ENCODE measurements around the gene POLR3A. TPM values are rescaled to one million over a fixed set of nuclear protein-coding genes. Genes with fewer than 3 reads are reported as not detected.

The POLR3A gene
- total RNA-seq, 1 donor from 2014 or later: 31.4 TPM

- Histone ChIP-seq H3K9ac (ENCODE audit: low read length) (no peak overlapping the region), H3K4me3 (ENCODE audit: insufficient read depth, low read depth, low read length) (no peak overlapping the region), H3K27ac (ENCODE audit: low read depth, low read length) (no peak overlapping the region), H3K4me2 (ENCODE audit: low read length) (no peak overlapping the region), H3K79me2 (ENCODE audit: insufficient read depth, low read length) (no peaks in the 10 kb centered on the region), H3K4me1 (ENCODE audit: insufficient read depth, low read length) (no peaks in the 10 kb centered on the region), H3K27me3 (ENCODE audit: insufficient read depth, low read length) (no peaks in the 10 kb centered on the region), H3K36me3 (ENCODE audit: insufficient read depth, low read length) (peaks cover 85% of the 10 kb centered on the region), H4K20me1 (ENCODE audit: insufficient read depth, low read length) (peaks cover 12% of the 10 kb centered on the region), H3K9me3 (ENCODE audit: insufficient read depth, low read depth, low read length) (no peaks in the 10 kb centered on the region), H2AFZ (ENCODE audit: low read depth, low read length) (no peak overlapping the region)
- H3K36me3 Mint-ChIP-seq (ENCODE audit: low read depth, unreplicated experiment): peaks cover 18% of the 10 kb centered on the region
- no peaks in the 10 kb centered on the region for H3K27me3 Mint-ChIP-seq (ENCODE audit: low read depth, unreplicated experiment)
- FAIRE-seq (no peak), DNase-seq (ENCODE audit: low read depth) (no peak)
- no peak for TF ChIP-seq EZH2 (IDR thresholded peaks at IDR 0.05; ENCODE audit: insufficient read depth, low read length)
- TF ChIP-seq, protein P1, sequence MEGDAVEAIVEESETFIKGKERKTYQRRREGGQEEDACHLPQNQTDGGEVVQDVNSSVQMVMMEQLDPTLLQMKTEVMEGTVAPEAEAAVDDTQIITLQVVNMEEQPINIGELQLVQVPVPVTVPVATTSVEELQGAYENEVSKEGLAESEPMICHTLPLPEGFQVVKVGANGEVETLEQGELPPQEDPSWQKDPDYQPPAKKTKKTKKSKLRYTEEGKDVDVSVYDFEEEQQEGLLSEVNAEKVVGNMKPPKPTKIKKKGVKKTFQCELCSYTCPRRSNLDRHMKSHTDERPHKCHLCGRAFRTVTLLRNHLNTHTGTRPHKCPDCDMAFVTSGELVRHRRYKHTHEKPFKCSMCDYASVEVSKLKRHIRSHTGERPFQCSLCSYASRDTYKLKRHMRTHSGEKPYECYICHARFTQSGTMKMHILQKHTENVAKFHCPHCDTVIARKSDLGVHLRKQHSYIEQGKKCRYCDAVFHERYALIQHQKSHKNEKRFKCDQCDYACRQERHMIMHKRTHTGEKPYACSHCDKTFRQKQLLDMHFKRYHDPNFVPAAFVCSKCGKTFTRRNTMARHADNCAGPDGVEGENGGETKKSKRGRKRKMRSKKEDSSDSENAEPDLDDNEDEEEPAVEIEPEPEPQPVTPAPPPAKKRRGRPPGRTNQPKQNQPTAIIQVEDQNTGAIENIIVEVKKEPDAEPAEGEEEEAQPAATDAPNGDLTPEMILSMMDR (IDR thresholded peaks at IDR 0.05; ENCODE audit: insufficient read depth, low read depth, low read length): no peak
- no peak overlapping the region for H3K27ac Mint-ChIP-seq (ENCODE audit: unreplicated experiment)
- H3K9me3 Mint-ChIP-seq (ENCODE audit: unreplicated experiment): no peaks in the 10 kb centered on the region
- no peak overlapping the region for H3K4me3 Mint-ChIP-seq (ENCODE audit: unreplicated experiment)
- H3K4me1 Mint-ChIP-seq (ENCODE audit: low read depth, unreplicated experiment): no peaks in the 10 kb centered on the region
These were observed 22.1 kb downstream of the POLR3A start for GRCh38 chr10:78007172-78007571.

DNA sequence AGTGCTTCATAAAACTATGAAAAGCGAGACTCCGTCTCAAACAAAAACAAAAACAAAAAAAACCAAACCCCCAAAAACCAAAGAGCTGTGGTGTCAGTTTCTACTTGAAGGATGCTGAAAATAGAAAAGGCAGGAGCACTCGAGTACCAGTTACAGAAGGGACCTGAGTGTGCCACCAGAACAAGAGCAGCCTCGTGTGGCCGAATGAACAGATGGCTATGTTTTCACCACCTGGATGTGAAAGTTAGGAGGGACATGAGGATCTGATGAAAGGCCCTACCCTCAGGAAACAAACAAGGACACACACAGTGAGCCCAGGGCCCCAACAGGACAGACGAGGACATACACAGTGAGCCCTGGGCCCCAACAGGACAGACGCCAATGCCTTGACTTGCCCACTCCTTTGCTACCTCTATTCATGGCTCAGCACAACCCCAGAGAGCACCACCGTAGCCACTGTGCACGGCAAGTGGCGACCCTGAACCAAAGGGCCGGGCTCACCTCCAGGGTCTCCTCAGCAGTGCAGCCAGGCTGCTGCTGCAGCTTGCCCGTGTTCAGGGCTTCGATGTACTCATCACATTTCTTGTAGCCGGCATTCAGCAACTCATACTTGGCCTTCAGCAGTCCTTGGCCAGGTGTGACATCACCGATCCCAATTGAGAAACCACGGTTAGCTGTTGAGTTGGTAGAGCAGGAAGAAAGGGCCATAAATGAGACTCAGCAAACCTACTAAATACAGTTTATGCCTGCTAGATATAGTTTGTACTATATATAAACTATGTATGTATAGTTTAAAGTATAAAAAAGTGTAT lies 24.9 kb downstream of the POLR3A start:
- Histone ChIP-seq H3K4me2 (ENCODE audit: low read length) (no peak overlapping the region), H3K27ac (ENCODE audit: low read depth, low read length) (no peak overlapping the region), H3K9ac (ENCODE audit: low read length) (no peak overlapping the region), H3K4me1 (ENCODE audit: insufficient read depth, low read length) (no peaks in the 10 kb centered on the region), H4K20me1 (ENCODE audit: insufficient read depth, low read length) (peaks cover 7% of the 10 kb centered on the region), H3K79me2 (ENCODE audit: insufficient read depth, low read length) (no peaks in the 10 kb centered on the region), H3K27me3 (ENCODE audit: insufficient read depth, low read length) (no peaks in the 10 kb centered on the region), H3K4me3 (ENCODE audit: insufficient read depth, low read depth, low read length) (no peak overlapping the region), H2AFZ (ENCODE audit: low read depth, low read length) (no peak overlapping the region), H3K36me3 (ENCODE audit: insufficient read depth, low read length) (peaks cover 84% of the 10 kb centered on the region), H3K9me3 (ENCODE audit: insufficient read depth, low read depth, low read length) (no peaks in the 10 kb centered on the region)
- DNase-seq (ENCODE audit: low read depth) (no peak), FAIRE-seq (no peak)
- TF ChIP-seq EZH2 (IDR thresholded peaks at IDR 0.05; ENCODE audit: insufficient read depth, low read length): no peak
- TF ChIP-seq, protein P1 (IDR thresholded peaks at IDR 0.05; ENCODE audit: insufficient read depth, low read depth, low read length): no peak
- no peak overlapping the region for H3K4me3 Mint-ChIP-seq (ENCODE audit: unreplicated experiment)
- H3K27me3 Mint-ChIP-seq (ENCODE audit: low read depth, unreplicated experiment): no peaks in the 10 kb centered on the region
- peaks cover 29% of the 10 kb centered on the region for H3K36me3 Mint-ChIP-seq (ENCODE audit: low read depth, unreplicated experiment)
- no peak overlapping the region for H3K27ac Mint-ChIP-seq (ENCODE audit: unreplicated experiment)
- H3K4me1 Mint-ChIP-seq (ENCODE audit: low read depth, unreplicated experiment): no peaks in the 10 kb centered on the region
- H3K9me3 Mint-ChIP-seq (ENCODE audit: unreplicated experiment): no peaks in the 10 kb centered on the region
